Right atrium auricular region (tissue), 2 donors: Measurements from ENCODE around the gene KLK6. TPM values are rescaled to one million over a fixed set of nuclear protein-coding genes. Genes with fewer than 3 reads are reported as not detected.
"Not testable (repeated sequence)": the region's sequence is repeated elsewhere in the genome, so short reads cannot be mapped to it uniquely, and the experiment has no call there.

Experiments used
- DNase-seq: peaks from one replicate; pipeline ENCODE4 v3.0.0-alpha.2; 2019; ENCODE audit warnings: low spot score
- H3K27ac ChIP-seq, 2 donors: fragments of 200-600 bp; sonication (generic); 1 replicate in 1 of 2; 2 replicates in 1 of 2; pipeline ENCODE4 v1.5.1; 2016 to 2019
- H3K27me3 ChIP-seq, 2 donors: fragments of 200-600 bp; sonication (generic); one replicate each; pipeline versions ENCODE4 v1.5.1 to v1.6.0; 2017 to 2019
- H3K36me3 ChIP-seq: fragments of 200-600 bp; sonication (generic); one replicate; pipeline ENCODE4 v1.5.1; 2016
- H3K4me1 ChIP-seq, 2 donors: fragments of 200-600 bp; sonication (generic); one replicate each; pipeline versions ENCODE4 v1.5.1 to v1.6.0; 2017 to 2019
- H3K4me3 ChIP-seq, 2 donors: fragments of 200-600 bp; sonication (generic); 1 replicate in 1 of 2; 2 replicates in 1 of 2; pipeline ENCODE4 v1.5.1; 2017 to 2019; ENCODE audit warnings: mild to moderate bottlenecking in 1 of 2, moderate library complexity in 1 of 2
- H3K9me3 ChIP-seq, 2 donors: fragments of 200-600 bp; sonication (generic); one replicate each; pipeline ENCODE4 v1.5.1; 2019
- total RNA-seq, 2 donors: library from RNA; depleted of rRNA; stranded (reverse); fragments of >200 nt; gene quantifications; one replicate each; pipeline ENCODE4 v1.1.0, GENCODE V29; 2016
- TF ChIP-seq, protein P1 (sequence below), 2 donors: fragments of 200-600 bp; sonication (generic); IDR thresholded peaks; one replicate each; pipeline ENCODE4 v1.5.1; 2019; ENCODE audit warnings: antibody characterized with exemption in 2 of 2

KLK6 gene
- total RNA-seq, 2 donors from 2014 or later: not detected

DNA sequence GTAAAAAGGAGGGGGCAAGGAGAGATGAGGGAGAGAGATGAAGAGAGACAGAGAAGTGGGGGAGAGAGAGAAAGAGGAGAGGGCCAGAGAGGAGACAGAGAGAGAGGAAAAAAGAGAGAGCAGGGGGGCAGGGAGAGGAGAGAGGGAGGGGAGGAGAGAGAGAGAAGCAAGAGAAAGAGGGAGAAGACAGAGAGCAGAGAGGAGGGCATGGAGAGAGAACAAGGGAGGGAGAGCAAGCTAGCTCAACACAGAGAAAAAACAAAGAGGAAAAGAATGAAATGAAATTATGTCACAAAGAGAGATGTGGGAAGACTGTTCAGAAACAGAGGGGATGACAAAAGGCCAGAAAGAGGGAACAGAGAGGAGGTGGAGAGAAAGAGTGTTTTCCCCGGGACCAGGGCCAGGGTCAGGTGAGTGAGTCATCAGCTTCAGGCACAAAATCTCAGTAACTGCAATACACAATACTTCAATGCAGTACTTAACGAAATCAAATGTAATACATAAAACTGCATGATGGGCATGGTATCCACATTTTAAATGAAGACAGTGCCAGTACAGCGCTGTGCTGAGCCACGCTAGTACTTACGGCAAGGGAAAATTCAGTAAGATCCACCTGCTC lies 9.5 kb upstream of the KLK6 start:
- Histone ChIP-seq H3K9me3 (no peaks in the 10 kb centered on the region), H3K4me1 (no peaks in the 10 kb centered on the region), H3K4me3 (no peak overlapping the region), H3K36me3 (no peaks in the 10 kb centered on the region), H3K27ac (no peak overlapping the region), H3K27me3 (no peaks in the 10 kb centered on the region)
- TF ChIP-seq, protein P1, sequence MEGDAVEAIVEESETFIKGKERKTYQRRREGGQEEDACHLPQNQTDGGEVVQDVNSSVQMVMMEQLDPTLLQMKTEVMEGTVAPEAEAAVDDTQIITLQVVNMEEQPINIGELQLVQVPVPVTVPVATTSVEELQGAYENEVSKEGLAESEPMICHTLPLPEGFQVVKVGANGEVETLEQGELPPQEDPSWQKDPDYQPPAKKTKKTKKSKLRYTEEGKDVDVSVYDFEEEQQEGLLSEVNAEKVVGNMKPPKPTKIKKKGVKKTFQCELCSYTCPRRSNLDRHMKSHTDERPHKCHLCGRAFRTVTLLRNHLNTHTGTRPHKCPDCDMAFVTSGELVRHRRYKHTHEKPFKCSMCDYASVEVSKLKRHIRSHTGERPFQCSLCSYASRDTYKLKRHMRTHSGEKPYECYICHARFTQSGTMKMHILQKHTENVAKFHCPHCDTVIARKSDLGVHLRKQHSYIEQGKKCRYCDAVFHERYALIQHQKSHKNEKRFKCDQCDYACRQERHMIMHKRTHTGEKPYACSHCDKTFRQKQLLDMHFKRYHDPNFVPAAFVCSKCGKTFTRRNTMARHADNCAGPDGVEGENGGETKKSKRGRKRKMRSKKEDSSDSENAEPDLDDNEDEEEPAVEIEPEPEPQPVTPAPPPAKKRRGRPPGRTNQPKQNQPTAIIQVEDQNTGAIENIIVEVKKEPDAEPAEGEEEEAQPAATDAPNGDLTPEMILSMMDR (IDR thresholded peaks at IDR 0.05): no peak
- DNase-seq: no peak

DNA sequence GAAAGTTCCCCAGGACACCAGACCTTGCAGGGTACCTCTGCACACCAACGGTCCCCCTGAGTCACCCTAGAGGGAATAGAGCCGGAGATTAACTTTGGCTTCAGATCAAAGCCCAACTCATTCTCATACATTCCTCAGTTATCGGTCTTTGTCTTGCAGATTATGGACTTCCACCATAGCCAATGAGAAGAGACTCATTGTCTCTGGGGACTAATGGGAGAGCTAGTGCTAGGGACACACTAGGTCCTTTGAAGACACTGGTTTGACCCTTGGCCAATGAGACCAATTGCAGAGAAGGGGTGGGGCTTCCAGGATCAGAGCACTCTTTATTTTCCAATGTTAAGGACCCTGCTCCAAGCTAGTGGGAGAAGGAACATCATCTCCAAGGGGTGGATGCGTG lies 8.2 kb upstream of the KLK6 start:
- H3K9me3 ChIP-seq: no peaks in the 10 kb centered on the region
- TF ChIP-seq, protein P1 (IDR thresholded peaks at IDR 0.05): no peak
- no peak for DNase-seq
- H3K27me3 ChIP-seq: no peaks in the 10 kb centered on the region
- H3K4me3 ChIP-seq: no peak overlapping the region
- H3K4me1 ChIP-seq: no peaks in the 10 kb centered on the region
- H3K36me3 ChIP-seq: no peaks in the 10 kb centered on the region
- H3K27ac ChIP-seq: no peak overlapping the region

DNA sequence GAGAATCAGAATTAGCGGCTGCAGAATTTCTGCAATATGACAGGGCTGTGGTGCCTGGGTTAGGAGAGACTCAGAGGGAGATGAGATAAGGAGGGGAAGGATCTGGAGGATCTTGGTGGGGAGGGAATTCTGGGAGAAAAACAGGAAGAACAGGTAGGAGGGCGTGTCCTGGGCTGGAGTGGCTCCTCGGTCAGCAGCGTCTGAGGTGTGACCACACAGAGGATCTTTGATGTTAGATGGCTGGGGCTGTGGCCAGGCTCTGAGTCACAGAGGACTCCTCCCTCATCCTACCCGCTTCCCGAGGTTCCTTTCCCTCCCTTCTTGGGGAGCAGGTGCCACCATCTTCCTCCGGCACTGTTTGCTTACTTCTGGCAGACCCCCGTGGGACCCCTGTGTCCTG lies 6.4 kb upstream of the KLK6 start:
- Histone ChIP-seq H3K36me3 (no peaks in the 10 kb centered on the region), H3K4me1 (no peaks in the 10 kb centered on the region), H3K27ac (no peak overlapping the region), H3K9me3 (no peaks in the 10 kb centered on the region), H3K4me3 (no peak overlapping the region), H3K27me3 (no peaks in the 10 kb centered on the region)
- DNase-seq: no peak
- TF ChIP-seq, protein P1 (IDR thresholded peaks at IDR 0.05): no peak

DNA sequence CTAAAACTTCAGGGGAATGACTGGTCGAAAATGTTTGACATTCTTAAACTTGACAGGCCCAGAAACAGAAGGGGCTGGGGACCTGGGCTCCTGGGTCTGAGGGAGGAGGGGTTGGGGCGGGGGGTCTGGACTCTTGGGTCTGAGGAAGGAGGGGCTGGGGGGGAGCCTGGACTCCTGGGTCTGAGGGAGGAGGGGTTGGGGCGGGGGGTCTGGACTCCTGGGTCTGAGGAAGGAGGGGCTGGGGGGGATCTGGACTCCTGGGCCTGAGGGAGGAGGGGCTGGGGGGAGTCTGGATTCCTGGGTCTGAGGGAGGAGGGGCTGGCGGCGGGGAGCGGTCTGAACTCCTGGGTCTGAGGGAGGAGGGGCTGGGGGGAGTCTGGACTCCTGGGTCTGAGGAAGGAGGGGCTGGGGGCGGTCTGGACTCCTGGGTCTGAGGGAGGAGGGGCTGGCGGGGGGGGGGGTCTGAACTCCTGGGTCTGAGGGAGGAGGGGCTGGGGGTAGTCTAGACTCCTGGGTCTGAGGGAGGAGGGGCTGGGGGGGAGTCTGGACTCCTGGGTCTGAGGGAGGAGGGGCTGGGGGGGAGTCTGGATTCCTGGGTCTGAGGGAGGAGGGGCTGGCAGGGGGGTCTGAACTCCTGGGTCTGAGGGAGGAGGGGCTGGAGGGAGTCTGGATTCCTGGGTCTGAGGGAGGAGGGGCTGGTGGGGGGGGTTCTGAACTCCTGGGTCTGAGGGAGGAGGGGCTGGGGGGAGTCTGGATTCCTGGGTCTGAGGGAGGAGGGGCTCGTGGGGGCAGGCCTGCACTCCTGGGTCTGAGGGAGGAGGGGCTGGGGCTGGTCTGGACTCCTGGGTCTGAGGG lies 5.5 kb upstream of the KLK6 start:
- DNase-seq: no peak
- Histone ChIP-seq H3K4me1 (no peaks in the 10 kb centered on the region), H3K9me3 (no peaks in the 10 kb centered on the region), H3K27ac (no peak overlapping the region), H3K27me3 (no peaks in the 10 kb centered on the region), H3K4me3 (no peak overlapping the region), H3K36me3 (no peaks in the 10 kb centered on the region)
- TF ChIP-seq, protein P1 (IDR thresholded peaks at IDR 0.05): no peak

DNA sequence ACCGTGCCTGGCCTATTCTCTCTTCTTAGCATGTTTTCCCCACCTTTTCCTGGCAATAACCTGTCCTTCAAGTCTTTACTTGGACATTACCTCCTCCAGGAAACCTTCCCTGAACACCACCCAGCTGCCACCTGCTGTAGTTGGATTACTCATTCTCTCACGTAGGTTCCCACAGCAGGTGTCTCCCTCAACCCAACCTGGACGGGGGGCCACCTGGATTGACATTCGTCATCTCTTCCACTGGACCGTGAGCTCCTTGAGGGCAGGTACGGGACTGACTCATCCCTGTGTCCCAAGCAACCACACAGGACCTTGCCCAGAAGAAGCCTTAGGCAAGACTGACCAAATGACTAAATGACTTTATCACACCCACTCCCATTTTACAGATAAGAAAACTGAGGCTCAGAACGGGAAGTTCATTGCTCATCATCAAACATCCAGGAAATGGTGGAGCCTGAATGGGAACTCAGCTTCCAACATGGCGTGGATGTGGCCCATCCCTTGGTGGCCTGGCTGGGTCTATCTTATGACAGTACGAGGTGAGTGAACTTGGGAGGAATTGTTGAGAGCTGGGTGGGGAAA lies 3.5 kb upstream of the KLK6 start:
- no peak overlapping the region for H3K4me3 ChIP-seq
- H3K27ac ChIP-seq: no peak overlapping the region
- TF ChIP-seq, protein P1 (IDR thresholded peaks at IDR 0.05): no peak
- H3K4me1 ChIP-seq: no peaks in the 10 kb centered on the region
- DNase-seq: no peak
- H3K36me3 ChIP-seq: no peaks in the 10 kb centered on the region
- H3K27me3 ChIP-seq: no peaks in the 10 kb centered on the region
- H3K9me3 ChIP-seq: no peaks in the 10 kb centered on the region

DNA sequence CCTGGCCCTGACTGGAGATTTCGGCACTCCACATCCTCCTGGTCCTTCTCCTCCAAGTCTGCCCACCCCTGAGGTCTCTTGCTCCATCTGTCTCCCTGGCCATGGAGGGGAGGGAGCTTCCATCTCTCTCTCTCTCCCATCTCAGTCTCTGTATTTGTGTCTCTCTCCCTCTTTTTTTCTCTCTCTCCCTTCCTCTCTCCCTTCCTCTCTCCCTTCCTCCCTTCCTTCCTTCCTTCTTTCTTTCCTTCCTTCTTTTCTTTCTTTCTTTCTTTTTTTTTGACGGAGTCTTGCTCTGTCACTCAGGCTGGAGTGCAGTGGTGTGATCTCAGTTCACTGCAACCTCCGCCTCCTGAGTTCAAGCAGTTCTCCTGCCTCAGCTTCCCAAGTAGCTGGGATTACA lies 419 bp upstream of the KLK6 start:
- not testable (repeated sequence) for DNase-seq, H3K27ac ChIP-seq

More for the DNA sequence above, 419 bp upstream of the KLK6 start:
- not testable (repeated sequence) for H3K9me3 ChIP-seq, H3K36me3 ChIP-seq, H3K4me3 ChIP-seq, H3K27me3 ChIP-seq, H3K4me1 ChIP-seq
